Progenitor cell of endocrine pancreas (in vitro differentiated cells): ENCODE data around the gene BAIAP2L1. TPM values are rescaled to one million over a fixed set of nuclear protein-coding genes. Genes with fewer than 3 reads are reported as not detected.

Experiments used
- DNase-seq: peaks from one replicate; pipeline ENCODE4 v3.0.0; 2021; ENCODE audit warnings: low spot score; ENCODE audit not compliant: unreplicated experiment
- H3K27ac Mint-ChIP-seq: 2 replicates; pipeline ENCODE4 v1.8.0; 2021; ENCODE audit warnings: mild to moderate bottlenecking, moderate library complexity, mixed read lengths
- H3K27me3 Mint-ChIP-seq: 2 replicates; pipeline ENCODE4 v1.8.0; 2021; ENCODE audit warnings: mixed read lengths
- H3K36me3 Mint-ChIP-seq: 2 replicates; pipeline ENCODE4 v1.8.0; 2022; ENCODE audit warnings: mixed read lengths; ENCODE audit not compliant: insufficient read depth
- H3K4me1 Mint-ChIP-seq: 2 replicates; pipeline ENCODE4 v1.8.0; 2021; ENCODE audit warnings: low read depth, mixed read lengths
- H3K4me3 Mint-ChIP-seq: 2 replicates; pipeline ENCODE4 v1.8.0; 2021; ENCODE audit warnings: low read depth, mild to moderate bottlenecking, moderate library complexity, mixed read lengths
- H3K9me3 Mint-ChIP-seq: 2 replicates; pipeline ENCODE4 v1.8.0; 2021; ENCODE audit warnings: low read depth, mixed read lengths
- total RNA-seq: library from RNA; stranded (reverse); gene quantifications from 2 replicates; pipeline ENCODE4 v1.2.1, GENCODE V29; 2021
- TF ChIP-seq, protein P1 (sequence below): fragments of 200-600 bp; sonication (generic); IDR thresholded peaks from one replicate; pipeline ENCODE4 v1.5.0; 2021; ENCODE audit warnings: antibody characterized with exemption, mild to moderate bottlenecking; ENCODE audit not compliant: unreplicated experiment

Gene BAIAP2L1
- total RNA-seq, 1 donor from 2014 or later, result 34.2 TPM

DNA sequence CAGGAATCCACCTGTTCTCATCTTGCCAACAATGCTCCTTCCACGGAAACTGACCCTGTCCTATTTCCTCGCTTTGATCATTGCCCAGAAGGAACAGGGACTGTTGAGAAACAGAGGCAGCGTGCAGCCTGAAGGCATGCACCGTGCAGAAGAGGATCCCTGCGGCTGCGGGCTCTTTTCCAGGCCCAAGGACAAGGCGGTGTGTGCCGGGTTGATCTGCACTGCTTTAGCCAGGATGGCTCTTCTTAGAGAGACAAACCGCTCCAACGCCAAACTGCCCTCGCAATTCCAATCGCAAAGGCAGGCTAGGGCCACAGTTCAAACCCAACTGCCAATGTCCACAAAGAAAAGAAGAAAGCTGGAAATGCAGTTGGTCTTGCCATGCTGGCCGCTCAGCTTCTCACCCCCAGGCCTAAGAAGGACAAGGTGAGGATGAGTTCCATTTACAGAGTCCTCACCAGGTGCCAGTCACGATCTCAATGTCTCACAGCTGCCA is 92.9 kb downstream of the BAIAP2L1 start:
- Mint-ChIP-seq H3K27me3 (peaks cover 4% of the 10 kb centered on the region), H3K4me1 (peaks cover 21% of the 10 kb centered on the region), H3K27ac (no peak overlapping the region), H3K36me3 (peaks cover 38% of the 10 kb centered on the region), H3K9me3 (no peaks in the 10 kb centered on the region), H3K4me3 (no peak overlapping the region)
- DNase-seq, result no peak
- TF ChIP-seq, protein P1, sequence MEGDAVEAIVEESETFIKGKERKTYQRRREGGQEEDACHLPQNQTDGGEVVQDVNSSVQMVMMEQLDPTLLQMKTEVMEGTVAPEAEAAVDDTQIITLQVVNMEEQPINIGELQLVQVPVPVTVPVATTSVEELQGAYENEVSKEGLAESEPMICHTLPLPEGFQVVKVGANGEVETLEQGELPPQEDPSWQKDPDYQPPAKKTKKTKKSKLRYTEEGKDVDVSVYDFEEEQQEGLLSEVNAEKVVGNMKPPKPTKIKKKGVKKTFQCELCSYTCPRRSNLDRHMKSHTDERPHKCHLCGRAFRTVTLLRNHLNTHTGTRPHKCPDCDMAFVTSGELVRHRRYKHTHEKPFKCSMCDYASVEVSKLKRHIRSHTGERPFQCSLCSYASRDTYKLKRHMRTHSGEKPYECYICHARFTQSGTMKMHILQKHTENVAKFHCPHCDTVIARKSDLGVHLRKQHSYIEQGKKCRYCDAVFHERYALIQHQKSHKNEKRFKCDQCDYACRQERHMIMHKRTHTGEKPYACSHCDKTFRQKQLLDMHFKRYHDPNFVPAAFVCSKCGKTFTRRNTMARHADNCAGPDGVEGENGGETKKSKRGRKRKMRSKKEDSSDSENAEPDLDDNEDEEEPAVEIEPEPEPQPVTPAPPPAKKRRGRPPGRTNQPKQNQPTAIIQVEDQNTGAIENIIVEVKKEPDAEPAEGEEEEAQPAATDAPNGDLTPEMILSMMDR, result no peak

DNA sequence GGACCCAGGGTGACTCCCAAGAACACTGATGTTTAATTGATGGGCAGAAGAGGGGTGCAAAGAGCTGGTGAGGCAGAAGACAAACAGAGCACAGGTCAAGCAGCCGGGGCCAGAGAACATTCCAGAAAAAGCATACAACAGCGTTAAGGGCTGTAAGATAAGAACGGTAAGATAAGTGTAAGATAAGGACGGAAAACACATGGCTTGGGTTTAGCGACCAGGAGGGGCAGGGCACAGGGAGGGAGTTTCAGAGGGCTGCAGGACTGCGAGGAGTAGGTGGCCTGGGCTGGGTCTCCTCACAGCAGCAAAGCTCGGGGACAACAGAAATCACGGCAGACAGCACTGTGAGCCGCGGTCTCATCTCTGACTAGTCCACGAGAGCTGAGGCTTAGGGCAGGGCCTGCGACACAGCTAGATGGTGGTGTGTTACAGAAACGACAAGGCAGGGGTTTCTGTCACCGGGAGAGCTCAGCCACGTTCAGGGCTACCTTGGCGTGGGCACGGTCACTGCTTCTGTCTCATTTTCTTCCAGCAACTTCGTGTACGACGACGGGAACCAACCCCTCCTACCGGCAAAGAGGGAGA is 94.8 kb downstream of the BAIAP2L1 start:
- Mint-ChIP-seq H3K9me3 (no peaks in the 10 kb centered on the region), H3K27ac (no peak overlapping the region), H3K36me3 (peaks cover 40% of the 10 kb centered on the region), H3K27me3 (peaks cover 4% of the 10 kb centered on the region), H3K4me1 (peaks cover 29% of the 10 kb centered on the region), H3K4me3 (no peak overlapping the region)
- TF ChIP-seq, protein P1, result no peak
- DNase-seq, result no peak

DNA sequence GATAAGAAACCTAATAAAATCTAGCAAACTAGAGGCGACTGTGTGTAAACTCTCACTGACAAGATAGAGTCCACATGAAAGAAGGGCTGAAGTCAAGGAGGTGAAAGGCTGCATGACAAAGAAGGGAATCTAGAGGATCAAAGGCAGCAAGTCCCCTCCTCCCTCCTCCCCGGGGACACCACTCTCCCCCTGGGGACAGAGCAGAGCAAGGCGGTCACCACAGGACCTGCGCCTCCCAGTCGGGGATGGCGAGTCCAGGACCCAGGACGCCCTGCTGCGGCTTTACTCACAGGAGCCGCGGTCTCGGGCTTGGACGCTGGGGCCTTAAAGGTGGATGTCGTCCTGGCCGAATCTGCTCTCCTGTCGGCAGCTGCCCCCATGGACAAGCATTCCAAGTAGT is 97.0 kb downstream of the BAIAP2L1 start:
- peaks cover 44% of the 10 kb centered on the region for H3K36me3 Mint-ChIP-seq
- no peak overlapping the region for H3K4me3 Mint-ChIP-seq
- peaks cover 35% of the 10 kb centered on the region for H3K4me1 Mint-ChIP-seq
- no peak for DNase-seq
- H3K27me3 Mint-ChIP-seq, result peaks cover 4% of the 10 kb centered on the region
- no peaks in the 10 kb centered on the region for H3K9me3 Mint-ChIP-seq
- TF ChIP-seq, protein P1, result no peak
- H3K27ac Mint-ChIP-seq, result peak overlapping the region; percentile 86

DNA sequence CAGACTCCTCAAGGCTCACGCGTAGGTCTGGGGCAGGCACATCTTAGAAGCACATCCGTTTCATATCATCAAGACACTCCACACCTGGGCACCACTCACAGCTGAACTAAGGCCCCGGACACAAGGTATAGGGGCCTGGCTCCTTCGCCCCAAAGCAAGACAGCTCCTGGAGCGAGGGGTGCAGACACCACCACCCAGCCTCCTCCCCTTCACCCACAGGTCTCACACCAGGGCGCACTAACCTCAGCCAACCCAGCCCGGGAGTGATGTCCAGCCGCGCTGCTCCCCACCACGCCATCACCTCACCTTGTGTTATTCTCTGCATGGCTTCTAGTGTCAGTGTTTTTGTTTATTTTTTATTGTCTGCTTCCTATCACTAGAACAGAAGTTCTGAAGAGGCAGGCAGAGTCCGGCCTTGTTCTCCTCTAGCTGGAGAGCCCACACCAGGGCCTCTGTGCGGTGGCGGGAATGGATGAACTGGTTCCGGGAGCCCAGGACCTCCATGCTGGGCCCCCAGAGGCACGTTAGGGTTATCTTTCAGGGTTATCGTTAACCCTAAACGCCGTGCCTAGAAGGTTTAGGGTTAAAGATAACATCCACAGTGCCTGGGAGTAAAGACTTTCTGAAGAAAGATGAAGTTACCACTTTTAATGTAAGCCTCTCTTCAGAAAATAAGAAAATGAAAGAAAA is 97.6 kb downstream of the BAIAP2L1 start:
- H3K4me3 Mint-ChIP-seq, result no peak overlapping the region
- TF ChIP-seq, protein P1, result no peak
- peaks cover 40% of the 10 kb centered on the region for H3K36me3 Mint-ChIP-seq
- DNase-seq, result no peak
- peaks cover 4% of the 10 kb centered on the region for H3K27me3 Mint-ChIP-seq
- peaks cover 35% of the 10 kb centered on the region for H3K4me1 Mint-ChIP-seq
- no peaks in the 10 kb centered on the region for H3K9me3 Mint-ChIP-seq
- no peak overlapping the region for H3K27ac Mint-ChIP-seq

DNA sequence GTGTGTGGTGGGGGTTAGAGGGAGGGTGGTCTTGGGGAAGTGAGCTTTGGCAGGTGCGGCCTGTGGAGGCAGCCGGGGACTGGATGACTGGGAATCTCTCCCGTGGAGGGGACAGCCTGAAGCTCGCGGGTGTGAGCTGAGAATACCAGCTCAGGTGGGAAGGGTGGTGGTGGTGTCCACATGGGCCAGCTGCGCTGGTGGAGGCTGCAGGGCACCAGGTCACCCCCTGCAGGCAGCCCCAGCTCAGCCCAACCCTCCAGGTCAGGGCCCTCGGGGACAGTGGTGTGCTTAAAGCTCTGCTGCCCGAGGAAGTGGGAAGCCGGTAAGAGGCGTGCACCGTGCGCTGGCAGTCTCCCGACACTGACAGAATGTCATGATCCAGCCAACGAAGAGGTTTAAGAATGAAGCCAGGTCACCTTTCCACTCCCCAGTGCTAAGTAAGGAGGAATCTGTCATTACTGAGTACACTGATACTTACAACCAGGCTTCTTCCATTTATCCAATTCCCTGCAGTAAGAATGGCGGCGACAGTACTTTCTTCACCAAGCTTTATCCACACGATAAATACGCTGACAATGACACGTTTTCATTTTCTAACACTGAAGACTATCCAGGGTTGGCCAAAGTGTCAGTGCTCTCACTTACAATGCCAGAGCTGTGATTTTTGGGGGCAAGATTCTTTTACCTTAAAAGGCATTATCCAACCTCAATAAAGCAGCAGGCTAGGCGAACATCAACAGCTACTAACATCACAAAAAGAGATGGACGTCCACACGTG is 99.0 kb downstream of the BAIAP2L1 start:
- TF ChIP-seq, protein P1, result no peak
- no peak for DNase-seq
- H3K27me3 Mint-ChIP-seq, result peaks cover 4% of the 10 kb centered on the region
- no peaks in the 10 kb centered on the region for H3K9me3 Mint-ChIP-seq
- H3K36me3 Mint-ChIP-seq, result peaks cover 32% of the 10 kb centered on the region
- peaks cover 35% of the 10 kb centered on the region for H3K4me1 Mint-ChIP-seq
- no peak overlapping the region for H3K27ac Mint-ChIP-seq
- no peak overlapping the region for H3K4me3 Mint-ChIP-seq
